Measurements from ENCODE around the gene EME1.

DNA sequence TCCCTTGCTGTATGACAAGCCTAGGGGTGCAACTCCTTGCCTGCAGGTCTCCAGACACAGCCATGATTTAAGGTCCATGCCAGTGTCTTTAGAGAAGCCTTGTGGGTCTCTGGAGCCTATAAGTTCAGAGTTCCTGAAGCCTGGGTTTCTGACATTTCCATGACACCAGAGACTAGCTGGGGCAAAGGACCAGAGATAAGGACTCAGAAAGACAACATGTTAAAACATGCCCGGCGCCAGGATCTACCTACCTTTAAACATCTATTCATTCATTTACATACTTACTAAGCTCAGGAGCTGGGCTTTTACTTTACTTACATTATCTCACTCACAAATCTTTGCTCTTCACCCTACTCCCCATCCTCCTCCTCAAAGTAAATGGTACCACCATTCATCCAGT is 1.5 kb upstream of the EME1 start:
- no peak for TF ChIP-seq EZH2phosphoT487 (IDR thresholded peaks at IDR 0.05; ENCODE audit: borderline replicate concordance, low read length)
- TF ChIP-seq, protein P1, sequence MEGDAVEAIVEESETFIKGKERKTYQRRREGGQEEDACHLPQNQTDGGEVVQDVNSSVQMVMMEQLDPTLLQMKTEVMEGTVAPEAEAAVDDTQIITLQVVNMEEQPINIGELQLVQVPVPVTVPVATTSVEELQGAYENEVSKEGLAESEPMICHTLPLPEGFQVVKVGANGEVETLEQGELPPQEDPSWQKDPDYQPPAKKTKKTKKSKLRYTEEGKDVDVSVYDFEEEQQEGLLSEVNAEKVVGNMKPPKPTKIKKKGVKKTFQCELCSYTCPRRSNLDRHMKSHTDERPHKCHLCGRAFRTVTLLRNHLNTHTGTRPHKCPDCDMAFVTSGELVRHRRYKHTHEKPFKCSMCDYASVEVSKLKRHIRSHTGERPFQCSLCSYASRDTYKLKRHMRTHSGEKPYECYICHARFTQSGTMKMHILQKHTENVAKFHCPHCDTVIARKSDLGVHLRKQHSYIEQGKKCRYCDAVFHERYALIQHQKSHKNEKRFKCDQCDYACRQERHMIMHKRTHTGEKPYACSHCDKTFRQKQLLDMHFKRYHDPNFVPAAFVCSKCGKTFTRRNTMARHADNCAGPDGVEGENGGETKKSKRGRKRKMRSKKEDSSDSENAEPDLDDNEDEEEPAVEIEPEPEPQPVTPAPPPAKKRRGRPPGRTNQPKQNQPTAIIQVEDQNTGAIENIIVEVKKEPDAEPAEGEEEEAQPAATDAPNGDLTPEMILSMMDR (IDR thresholded peaks at IDR 0.05; ENCODE audit: low read depth, low read length, poor library complexity, severe bottlenecking): no peak
